ENCODE data around the gene TBC1D8B. TPM values are rescaled to one million over a fixed set of nuclear protein-coding genes. Genes with fewer than 3 reads are reported as not detected.

TBC1D8B gene
- total and polyA plus RNA-seq, 2 of the 8 experiments (the other 6 are each of a cell fraction or from before 2014, with no cell fraction given), result 0.91 to 8.4 TPM

- TF ChIP-seq GTF2F1 (IDR thresholded peaks at IDR 0.05; ENCODE audit: borderline replicate concordance, low read depth, low read length) (no peak), CHD2 (IDR thresholded peaks at IDR 0.05; ENCODE audit: low read length) (no peak)
These were observed 60.7 kb downstream of the TBC1D8B start (continued) for GRCh38 chrX:106862972-106863688.

Measured in H1 (cell line).